NCI-H128 (cell line): ENCODE data around the gene MIOX.
A peak's percentile ranks its signal among the peaks of the same experiment; 100 is the strongest.
"Not testable (repeated sequence)": the region's sequence is repeated elsewhere in the genome, so short reads cannot be mapped to it uniquely, and the experiment has no call there.

Experiments used
- DNase-seq: peaks from one replicate; lab custom pipeline; 2025; ENCODE audit not compliant: unreplicated experiment; lab: John Stamatoyannopoulos, UW

Gene MIOX

DNA sequence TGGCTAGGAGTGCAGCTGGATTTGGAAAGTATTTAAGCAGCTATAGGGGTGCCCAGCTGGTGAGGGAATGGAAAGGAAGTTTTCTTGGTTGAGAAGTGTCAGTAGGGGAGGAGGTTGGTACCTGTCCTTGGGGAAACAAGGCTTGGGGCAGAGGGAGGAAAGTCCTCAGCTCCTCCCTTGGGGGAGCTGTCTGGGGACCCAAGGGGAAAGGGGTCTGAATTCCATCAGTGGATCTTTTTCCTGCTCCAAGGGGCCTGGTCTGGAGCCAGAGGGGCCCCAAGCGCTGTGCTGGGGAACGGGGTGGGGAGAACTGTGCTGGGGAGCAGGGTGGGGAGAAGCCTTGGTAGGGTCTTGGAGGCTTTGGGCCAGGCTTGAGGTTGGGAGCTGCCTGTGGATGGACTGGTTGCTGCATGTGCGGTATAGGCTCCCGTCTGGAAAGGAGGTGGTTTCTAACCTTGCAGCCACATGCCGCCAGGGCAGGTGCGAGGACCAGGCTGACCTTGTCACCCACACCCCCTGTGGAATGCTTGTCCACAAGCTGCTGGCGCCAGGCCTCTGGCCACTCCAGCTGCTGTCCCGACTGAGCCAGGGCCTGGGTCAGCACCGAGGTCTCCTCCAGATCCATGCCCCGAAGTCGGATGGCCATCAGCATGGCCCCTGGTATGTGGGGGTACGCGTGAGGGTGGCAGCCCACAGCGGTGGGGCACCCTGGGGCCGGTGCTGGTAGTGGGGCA is 42.2 kb downstream of the MIOX start:
- no peak for DNase-seq

DNA sequence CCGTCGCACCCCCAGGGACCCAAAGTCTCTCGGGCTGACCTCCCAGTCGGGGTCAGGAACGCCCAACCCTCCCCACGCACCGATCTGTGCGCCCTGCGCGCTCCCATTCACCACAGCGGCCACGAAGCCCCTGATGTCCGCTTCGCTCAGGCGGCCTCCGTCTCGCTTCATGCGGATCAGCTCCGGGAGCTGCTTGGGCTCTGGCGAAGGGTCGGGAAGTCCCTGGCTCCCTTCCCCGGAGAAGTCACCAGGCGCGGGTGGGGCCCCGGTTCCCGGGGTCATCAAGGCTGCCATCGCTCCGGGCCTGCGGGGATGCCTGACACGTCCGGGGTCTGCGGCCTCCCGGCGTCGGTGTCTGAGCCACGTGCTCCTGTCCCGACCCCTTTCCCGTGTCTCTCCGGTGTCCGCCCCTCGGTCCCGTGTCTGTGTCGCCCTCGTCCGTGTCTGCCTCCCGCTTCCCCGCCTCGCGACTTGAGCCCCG is 42.8 kb downstream of the MIOX start:
- DNase-seq = no peak

DNA sequence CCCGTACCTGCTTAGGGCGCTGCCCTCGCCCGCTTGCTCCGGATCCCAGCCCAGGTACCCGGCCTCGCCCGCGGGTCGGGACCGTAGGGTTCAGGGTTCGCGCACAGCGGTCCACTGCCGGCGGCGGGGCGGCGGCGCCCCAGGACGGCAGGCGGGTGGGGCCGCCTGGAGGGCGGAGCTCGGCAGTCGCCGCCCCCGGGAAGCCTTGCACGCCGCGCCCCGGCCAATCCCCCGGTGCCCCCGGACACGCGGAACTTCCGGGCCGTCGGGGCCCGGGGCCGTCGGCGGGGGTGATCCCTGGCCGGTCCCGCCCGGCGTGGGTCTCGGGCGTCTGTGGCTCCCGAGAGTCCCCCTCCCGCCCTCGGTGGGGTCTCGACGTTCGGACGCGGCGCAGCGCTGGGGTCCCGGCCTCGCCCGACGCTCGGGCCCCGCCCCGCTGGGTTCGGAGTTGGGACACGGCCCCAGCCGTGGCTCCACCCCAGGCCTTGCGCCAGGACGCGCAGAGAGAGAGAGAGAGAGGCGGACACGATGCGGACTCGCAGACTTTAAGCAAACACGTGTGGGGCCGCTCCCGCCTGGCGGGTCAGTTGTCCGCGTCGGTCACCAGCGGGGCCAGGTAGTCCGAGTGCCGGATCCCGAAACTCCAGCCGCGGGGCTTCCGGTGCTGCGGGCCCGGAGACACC is 43.4 kb downstream of the MIOX start, which contains the start of gene TYMP:
TYMP (minus strand) TSS at position 116 of the 683 bp plus-strand sequence. CDS start 303 bp downstream, outside the sequence.
- DNase-seq = no peak

DNA sequence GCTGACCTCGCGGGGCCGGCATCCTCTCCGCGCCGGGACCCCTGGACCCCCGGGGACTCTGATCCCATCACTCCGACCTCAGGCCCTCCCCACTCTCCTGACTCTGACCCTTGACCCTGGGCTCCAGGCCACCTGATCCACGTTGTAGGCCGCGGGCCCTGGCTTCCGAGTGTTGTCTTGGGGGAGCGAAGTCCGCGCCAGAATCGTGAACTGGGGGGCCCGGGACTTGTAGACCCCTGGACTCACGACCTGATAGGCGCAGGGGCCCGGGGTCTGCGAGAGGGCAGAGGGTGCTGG is 43.9 kb downstream of the MIOX start:
- no peak for DNase-seq

DNA sequence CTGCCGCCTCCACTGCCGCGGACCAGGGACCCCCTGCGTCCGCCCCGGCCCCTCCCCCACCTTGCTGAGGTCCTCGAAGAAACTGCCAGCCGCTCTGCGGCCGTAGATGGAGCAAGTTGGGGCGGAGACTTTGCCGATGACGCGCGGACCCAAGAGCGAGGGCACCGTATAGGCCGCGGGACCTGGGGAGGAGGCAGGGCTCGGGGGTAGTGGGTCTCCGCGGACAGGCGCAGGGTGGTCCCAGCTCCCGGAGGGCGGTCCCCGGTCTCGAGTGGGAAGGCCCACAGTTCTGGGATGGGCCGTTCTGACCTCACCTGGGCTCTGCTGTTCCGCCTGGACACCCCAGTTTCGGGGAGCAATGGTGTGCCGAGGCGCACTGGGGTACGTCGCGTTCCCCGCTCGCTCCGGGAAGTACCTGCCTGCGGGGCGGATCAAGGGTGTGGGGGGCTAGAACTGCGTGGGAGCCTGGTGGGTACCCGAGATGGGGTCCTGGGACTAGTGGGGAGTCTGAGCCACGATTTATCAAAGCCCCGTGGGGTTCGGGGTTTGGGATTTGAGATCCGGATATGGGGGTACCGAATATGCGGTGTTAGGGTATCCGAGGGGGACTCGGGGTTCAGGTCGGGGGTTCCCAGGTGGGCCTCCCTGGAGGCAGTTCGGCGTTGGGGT is 44.4 kb downstream of the MIOX start:
- peak; percentile 9 for DNase-seq

DNA sequence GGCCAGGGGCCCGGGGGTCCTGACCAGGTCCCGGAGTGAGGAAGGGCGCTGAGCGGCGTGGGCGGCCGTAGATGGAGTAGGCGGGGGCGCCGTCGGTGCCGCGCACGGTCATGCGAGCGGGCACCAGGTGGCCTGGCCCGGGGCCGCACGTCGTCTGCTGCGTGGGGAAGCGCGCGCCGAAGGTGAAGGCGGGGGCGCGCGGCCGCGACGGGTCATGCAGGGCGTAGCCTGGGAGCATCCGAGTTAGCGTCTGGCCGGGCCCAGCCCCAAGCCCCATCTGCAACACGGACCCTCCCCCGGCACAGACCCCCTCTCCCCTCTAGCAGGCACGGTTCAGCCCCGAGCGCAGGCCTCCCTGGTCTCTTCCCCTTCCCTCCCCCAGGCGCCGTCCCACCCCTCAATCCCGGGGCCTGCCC is 44.9 kb downstream of the MIOX start:
- DNase-seq = no peak

DNA sequence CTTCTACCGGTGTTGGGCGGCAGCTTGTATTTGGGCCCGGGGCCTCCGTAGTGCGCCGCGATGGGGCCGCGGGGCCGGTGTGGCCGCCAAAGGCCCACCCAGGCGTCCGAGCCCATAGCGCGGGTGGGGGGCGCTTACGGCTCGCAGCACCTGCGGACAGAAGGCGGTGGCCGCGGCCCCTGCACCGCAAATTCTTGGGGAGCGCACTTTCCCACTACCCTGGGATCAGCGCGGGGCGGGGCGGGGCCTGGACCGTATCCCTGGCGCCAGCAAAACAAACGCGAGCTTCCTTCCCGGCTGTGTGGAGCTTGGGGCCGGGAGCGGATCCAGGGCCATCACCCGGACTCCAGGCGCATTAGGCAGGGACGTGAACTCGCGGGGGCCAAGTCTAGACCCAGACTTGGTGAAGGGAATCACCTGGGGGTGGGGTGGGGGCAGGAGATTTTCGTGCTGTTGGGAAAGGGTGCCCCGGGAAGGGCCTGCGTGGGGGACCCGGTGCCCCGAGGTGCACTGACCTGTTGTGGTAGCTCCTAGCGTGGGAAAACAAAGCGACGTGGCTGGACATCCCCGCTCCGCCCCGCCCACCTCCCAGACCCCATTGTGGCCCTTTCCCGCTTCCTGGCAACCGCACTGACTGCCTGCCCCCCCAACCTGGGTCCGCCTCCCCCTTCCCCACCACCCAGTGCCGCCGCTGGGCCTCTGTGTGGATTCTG is 45.5 kb downstream of the MIOX start:
- DNase-seq = no peak

DNA sequence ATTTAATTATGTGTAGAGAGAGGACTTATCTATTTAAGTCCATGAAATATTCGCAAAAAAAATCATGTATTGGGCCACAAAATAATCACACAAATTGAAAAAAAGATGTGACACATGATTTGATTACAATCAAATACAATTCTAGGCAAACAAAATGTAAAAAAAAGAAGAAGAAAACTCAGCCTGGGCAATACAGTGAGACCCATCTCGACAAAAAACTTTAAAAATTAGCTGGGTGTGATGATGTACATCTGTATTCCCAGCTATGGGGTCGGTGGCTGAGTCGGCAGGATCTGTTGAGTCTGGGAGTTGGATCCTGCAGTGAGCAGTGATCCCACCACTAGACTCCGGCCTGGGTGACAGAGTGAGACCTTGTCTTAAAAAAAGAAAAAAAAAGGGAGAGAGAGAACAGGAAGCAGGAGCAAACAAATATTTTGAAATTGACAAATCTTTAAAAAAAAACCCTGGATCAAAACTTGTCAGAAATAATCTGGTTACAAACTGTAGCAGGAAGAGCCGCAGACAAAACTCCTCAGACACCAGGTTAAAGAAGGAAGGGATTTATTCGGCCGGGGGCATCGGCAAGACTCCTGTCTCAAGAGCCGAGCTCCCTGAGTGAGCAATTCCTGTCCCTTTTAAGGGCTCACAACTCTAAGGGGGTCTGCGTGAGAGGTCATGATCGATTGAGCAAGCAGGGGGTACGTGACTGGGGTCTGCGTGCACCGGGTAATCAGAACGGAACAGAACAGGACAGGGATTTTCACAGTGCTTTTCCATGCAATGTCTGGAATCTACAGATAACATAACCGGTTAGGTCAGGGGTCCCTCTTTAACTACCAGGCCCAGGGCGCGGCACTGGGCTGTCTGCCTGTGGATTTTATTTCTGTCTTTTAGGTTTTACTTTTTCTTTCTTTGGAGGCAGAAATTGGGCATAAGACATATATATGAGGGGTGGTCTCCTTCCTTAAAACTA is 46.5 kb downstream of the MIOX start:
- no peak for DNase-seq

DNA sequence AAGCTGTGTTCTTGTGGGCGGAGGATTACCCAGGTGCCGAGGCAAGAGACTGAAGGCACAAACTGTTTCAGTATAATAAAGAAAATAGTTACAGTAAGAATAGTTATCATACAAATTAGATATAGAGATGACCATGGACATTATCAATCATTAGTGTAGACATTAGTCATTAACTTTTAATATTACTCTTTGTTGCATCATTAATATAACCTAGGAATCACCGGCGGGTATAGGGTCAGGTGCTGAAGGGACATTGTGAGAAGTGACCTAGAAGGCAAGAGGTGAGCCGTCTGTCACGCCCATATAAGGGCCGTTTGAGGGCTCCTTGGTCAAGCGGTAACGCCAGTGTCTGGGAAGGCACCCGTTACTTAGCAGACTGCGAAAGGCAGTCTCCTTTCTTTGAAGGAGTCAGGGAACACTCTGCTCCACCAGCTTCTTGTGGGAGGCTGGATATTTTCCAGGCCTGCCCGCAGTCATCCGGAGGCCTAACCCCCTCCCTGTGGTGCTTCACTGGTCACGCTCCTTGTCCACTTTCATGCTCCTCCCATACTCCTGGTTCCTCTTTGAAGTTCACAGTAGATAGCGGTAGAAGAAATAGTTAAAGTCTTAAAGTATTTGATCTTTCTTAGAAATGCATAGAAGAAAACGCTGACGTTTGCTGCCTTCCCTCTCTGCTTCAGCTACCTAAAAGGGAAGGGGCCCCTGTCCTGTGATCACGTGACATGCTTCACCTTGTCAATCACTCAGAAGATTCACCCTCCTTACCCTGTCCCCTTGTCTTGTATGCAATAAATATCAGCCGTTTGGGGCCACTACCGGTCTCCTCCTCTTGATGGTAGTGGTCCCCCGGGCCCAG is 47.4 kb downstream of the MIOX start:
- not testable (repeated sequence) for DNase-seq

DNA sequence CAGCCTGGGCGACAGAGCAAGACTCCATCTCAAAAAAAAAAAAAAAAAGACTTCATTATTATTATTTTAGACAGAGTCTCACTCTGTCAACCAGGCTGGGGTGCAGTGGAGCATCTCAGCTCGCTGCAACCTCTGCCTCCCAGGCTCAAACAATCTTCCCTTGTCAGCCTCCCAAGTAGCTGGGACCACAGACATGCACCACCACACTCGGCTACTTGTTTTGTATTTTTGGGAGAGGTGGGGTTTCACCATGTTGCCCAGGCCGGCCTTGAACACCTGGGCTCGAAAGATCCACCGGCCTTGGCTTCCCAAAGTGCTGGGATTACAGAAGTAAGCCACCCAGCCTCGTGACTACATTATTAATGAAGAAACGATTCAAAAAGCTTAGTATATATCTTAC is 48.5 kb downstream of the MIOX start:
- DNase-seq = no peak

DNA sequence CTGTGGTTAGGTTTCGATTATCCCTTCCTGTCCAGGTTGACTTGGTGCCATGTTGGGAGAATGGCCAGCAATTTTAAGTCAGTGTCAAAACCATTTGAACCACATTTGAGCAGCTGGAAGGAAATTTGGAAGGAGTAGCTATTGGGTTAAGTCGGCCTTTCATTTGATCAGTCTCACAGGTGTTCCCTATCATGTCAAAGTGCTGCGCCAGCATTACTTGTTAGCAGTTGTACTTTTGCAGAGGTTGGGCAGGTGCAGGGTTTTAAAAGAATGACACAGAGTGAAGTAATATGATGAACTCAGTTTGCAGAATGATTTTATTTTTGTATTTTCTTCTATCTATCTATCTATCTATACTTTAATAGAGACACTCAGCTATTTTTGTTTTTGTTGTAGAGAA is 49.6 kb downstream of the MIOX start:
- no peak for DNase-seq

DNA sequence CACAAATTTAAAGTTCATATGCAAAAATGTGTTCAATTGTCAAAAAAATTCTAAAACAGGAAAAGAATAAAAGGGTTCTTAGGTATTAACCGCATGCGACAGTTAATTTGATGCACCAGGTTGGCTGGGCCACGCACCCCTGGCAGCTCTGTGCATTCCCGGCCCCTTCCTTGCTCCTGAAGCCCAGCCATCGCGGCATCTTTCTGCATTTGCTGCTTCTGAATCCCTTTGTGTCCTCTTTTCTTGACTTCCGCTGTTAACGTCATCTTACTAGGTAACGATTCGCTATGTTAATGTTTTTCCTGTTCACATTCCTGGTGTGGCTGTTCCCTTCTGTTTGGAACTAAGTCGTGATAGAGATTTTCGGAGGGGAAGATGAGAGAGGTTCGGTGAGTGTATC is 51.1 kb downstream of the MIOX start:
- no peak for DNase-seq
